ENCODE data around the gene SCAP. TPM values are rescaled to one million over a fixed set of nuclear protein-coding genes. Genes with fewer than 3 reads are reported as not detected.

The SCAP gene
- polyA plus RNA-seq, 1 of the 3 experiments (the other 2 are of a cell fraction), result 28.0 TPM

DNA sequence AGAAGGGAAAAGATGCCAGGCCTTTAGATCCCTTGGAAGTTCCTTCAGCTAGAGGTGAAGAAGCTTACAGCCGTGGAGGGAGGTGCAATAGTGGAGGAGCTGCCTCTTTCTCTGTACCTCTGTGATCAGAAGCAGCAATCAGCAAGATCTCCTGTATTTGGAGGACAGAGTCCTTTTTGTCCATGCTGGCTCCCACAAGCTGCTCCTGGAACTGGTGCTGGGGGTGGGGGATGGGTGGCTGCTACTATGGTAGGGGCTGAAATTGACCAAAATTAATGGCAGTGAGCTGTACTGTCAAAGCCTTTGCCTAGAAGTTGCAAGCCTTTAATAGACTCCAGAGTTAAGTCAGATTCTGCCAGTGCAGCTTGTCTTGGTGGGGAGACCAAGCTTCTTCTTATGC, 76.7 kb downstream of the SCAP start:
- H3K4me1 ChIP-seq (ENCODE audit: control insufficient read depth in 1 of 2, insufficient read depth in 2 of 2, low read depth in 1 of 2, low read length in 1 of 2), result peaks cover 8 to 18% of the 10 kb centered on the region in 2 experiments; a peak in 2 of 4 replicates
- no peaks in the 10 kb centered on the region for H3K9me2 ChIP-seq
- no peak overlapping the region for H2AFZ ChIP-seq (ENCODE audit: low read depth)
- H3K36me3 ChIP-seq (replicated peaks in 1 of 2; ENCODE audit: control insufficient read depth in 1 of 2, insufficient read depth in 2 of 2, low read length in 1 of 2), result peaks cover 0 to 3% of the 10 kb centered on the region in 2 experiments
- H3K27me3 ChIP-seq (ENCODE audit: insufficient read depth), result no peaks in the 10 kb centered on the region
- TF ChIP-seq MEF2A (IDR thresholded peaks at IDR 0.05; ENCODE audit: borderline replicate concordance, low read depth), result no peak
- no peak for TF ChIP-seq YY1 (IDR thresholded peaks at IDR 0.05; ENCODE audit: low read depth)
- TF ChIP-seq TEAD4 (IDR thresholded peaks at IDR 0.05; ENCODE audit: borderline replicate concordance, insufficient read depth), result no peak
- TF ChIP-seq, protein P1, sequence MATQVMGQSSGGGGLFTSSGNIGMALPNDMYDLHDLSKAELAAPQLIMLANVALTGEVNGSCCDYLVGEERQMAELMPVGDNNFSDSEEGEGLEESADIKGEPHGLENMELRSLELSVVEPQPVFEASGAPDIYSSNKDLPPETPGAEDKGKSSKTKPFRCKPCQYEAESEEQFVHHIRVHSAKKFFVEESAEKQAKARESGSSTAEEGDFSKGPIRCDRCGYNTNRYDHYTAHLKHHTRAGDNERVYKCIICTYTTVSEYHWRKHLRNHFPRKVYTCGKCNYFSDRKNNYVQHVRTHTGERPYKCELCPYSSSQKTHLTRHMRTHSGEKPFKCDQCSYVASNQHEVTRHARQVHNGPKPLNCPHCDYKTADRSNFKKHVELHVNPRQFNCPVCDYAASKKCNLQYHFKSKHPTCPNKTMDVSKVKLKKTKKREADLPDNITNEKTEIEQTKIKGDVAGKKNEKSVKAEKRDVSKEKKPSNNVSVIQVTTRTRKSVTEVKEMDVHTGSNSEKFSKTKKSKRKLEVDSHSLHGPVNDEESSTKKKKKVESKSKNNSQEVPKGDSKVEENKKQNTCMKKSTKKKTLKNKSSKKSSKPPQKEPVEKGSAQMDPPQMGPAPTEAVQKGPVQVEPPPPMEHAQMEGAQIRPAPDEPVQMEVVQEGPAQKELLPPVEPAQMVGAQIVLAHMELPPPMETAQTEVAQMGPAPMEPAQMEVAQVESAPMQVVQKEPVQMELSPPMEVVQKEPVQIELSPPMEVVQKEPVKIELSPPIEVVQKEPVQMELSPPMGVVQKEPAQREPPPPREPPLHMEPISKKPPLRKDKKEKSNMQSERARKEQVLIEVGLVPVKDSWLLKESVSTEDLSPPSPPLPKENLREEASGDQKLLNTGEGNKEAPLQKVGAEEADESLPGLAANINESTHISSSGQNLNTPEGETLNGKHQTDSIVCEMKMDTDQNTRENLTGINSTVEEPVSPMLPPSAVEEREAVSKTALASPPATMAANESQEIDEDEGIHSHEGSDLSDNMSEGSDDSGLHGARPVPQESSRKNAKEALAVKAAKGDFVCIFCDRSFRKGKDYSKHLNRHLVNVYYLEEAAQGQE (IDR thresholded peaks at IDR 0.05; ENCODE audit: low read depth, low read length), result no peak
- no peak for TF ChIP-seq NRF1 (IDR thresholded peaks at IDR 0.05; ENCODE audit: low read depth, low read length)
- no peak for TF ChIP-seq FOSL2 (IDR thresholded peaks at IDR 0.05; ENCODE audit: borderline replicate concordance, low read depth)
- no peak for TF ChIP-seq RXRA (IDR thresholded peaks at IDR 0.05; ENCODE audit: borderline replicate concordance, low read depth)
- TF ChIP-seq JUND (IDR thresholded peaks at IDR 0.05), result no peak
- H3K4me3 ChIP-seq (ENCODE audit: low read depth in 2 of 2, low read length in 1 of 2), result no peak overlapping the region
- DNase-seq, result no peak
- no peak overlapping the region for H3K27ac ChIP-seq (ENCODE audit: low read depth in 2 of 2, low read length in 1 of 2)
- CTCF ChIA-PET, result interaction anchor here (0.8 to 0.9 kb wide), 2 partner anchors 15 to 22 kb away, joined by 3 to 4 read pairs; no protein-coding TSS in a partner anchor
- H3K79me2 ChIP-seq (ENCODE audit: insufficient read depth), result peaks cover 88% of the 10 kb centered on the region
- POLR2A ChIA-PET, result interaction anchor here (1.0 to 1.3 kb wide), 2 partner anchors 16 to 18 kb away, joined by 3 read pairs; partner anchors contain the start of gene PTPN23
- H3F3A ChIP-seq (replicated peaks; ENCODE audit: insufficient read depth), result no peaks in the 10 kb centered on the region
- H3K9me3 ChIP-seq, result no peaks in the 10 kb centered on the region
- peaks cover 54% of the 10 kb centered on the region for H4K20me1 ChIP-seq (ENCODE audit: insufficient read depth)
- no peak overlapping the region for H3K4me2 ChIP-seq
- H3K9ac ChIP-seq, result no peak overlapping the region
- 92% methylated on average over 1 of the region's 1 CpG for WGBS (ENCODE audit: low lambda C conversion rate)

DNA sequence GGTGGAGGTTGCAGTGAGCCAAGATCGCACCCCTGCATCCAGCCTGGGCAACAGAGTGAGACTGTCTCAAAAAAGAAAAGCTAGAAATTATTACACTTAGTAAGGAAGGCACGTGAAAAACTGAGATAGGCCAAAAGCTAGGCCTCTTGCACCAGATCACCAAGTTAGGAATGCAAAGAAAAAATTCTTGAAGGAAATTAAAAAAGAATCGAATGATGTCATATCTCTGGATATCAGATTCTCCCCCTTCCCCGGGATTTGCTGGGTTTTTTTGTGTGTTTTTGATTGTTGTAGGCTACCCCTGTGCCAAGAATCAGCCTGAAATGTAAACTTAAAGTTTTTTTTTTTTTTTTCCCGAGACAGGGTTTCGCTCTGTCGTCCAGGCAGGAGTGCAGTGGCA, 77.5 kb downstream of the SCAP start:
- no peaks in the 10 kb centered on the region for H3K9me2 ChIP-seq
- no peaks in the 10 kb centered on the region for H3F3A ChIP-seq (replicated peaks; ENCODE audit: insufficient read depth)
- peaks cover 11 to 18% of the 10 kb centered on the region in 2 experiments; a peak in 2 of 4 replicates for H3K4me1 ChIP-seq (ENCODE audit: control insufficient read depth in 1 of 2, insufficient read depth in 2 of 2, low read depth in 1 of 2, low read length in 1 of 2)
- peaks cover 55% of the 10 kb centered on the region for H4K20me1 ChIP-seq (ENCODE audit: insufficient read depth)
- no peak for DNase-seq
- no peaks in the 10 kb centered on the region for H3K27me3 ChIP-seq (ENCODE audit: insufficient read depth)
- H3K9ac ChIP-seq, result no peak overlapping the region
- H3K4me3 ChIP-seq (ENCODE audit: low read depth in 2 of 2, low read length in 1 of 2), result no peak overlapping the region
- H3K4me2 ChIP-seq, result no peak overlapping the region
- H3K27ac ChIP-seq (ENCODE audit: low read depth in 2 of 2, low read length in 1 of 2), result no peak overlapping the region
- ChIA-PET POLR2A (interaction anchor here (1.0 kb wide), 1 partner anchor 18 kb away, joined by 3 read pairs; the partner anchor contains the start of gene PTPN23), CTCF (interaction anchor here (0.9 to 1.1 kb wide), 2 partner anchors 22 to 909 kb away, joined by 3 to 4 read pairs; no protein-coding TSS in a partner anchor)
- H3K79me2 ChIP-seq (ENCODE audit: insufficient read depth), result peaks cover 88% of the 10 kb centered on the region
- H3K36me3 ChIP-seq (replicated peaks in 1 of 2; ENCODE audit: control insufficient read depth in 1 of 2, insufficient read depth in 2 of 2, low read length in 1 of 2), result peaks cover 0 to 3% of the 10 kb centered on the region in 2 experiments
- no peak overlapping the region for H2AFZ ChIP-seq (ENCODE audit: low read depth)
- 81% methylated on average over 7 of the region's 7 CpGs for WGBS (ENCODE audit: low lambda C conversion rate)
- H3K9me3 ChIP-seq, result no peaks in the 10 kb centered on the region
- no peak for TF ChIP-seq MEF2A (IDR thresholded peaks at IDR 0.05; ENCODE audit: borderline replicate concordance, low read depth)
- no peak for TF ChIP-seq EZH2phosphoT487 (IDR thresholded peaks at IDR 0.05; ENCODE audit: borderline replicate concordance, low read depth)
- no peak for TF ChIP-seq TAF1 (IDR thresholded peaks at IDR 0.05; ENCODE audit: borderline replicate concordance, low read depth, low read length)
- TF ChIP-seq, protein P2, sequence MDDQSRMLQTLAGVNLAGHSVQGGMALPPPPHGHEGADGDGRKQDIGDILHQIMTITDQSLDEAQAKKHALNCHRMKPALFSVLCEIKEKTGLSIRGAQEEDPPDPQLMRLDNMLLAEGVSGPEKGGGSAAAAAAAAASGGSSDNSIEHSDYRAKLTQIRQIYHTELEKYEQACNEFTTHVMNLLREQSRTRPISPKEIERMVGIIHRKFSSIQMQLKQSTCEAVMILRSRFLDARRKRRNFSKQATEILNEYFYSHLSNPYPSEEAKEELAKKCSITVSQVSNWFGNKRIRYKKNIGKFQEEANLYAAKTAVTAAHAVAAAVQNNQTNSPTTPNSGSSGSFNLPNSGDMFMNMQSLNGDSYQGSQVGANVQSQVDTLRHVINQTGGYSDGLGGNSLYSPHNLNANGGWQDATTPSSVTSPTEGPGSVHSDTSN (IDR thresholded peaks at IDR 0.05), result no peak
- TF ChIP-seq FOSL2 (IDR thresholded peaks at IDR 0.05; ENCODE audit: borderline replicate concordance, low read depth), result no peak
- TF ChIP-seq, protein P3, sequence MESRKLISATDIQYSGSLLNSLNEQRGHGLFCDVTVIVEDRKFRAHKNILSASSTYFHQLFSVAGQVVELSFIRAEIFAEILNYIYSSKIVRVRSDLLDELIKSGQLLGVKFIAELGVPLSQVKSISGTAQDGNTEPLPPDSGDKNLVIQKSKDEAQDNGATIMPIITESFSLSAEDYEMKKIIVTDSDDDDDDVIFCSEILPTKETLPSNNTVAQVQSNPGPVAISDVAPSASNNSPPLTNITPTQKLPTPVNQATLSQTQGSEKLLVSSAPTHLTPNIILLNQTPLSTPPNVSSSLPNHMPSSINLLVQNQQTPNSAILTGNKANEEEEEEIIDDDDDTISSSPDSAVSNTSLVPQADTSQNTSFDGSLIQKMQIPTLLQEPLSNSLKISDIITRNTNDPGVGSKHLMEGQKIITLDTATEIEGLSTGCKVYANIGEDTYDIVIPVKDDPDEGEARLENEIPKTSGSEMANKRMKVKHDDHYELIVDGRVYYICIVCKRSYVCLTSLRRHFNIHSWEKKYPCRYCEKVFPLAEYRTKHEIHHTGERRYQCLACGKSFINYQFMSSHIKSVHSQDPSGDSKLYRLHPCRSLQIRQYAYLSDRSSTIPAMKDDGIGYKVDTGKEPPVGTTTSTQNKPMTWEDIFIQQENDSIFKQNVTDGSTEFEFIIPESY (IDR thresholded peaks at IDR 0.05; ENCODE audit: borderline replicate concordance, low read depth), result no peak
- TF ChIP-seq, protein P1 (IDR thresholded peaks at IDR 0.05; ENCODE audit: low read depth, low read length), result no peak
- no peak for TF ChIP-seq RXRA (IDR thresholded peaks at IDR 0.05; ENCODE audit: borderline replicate concordance, low read depth)
- TF ChIP-seq FOXJ3 (CRISPR knock-in tag; IDR thresholded peaks at IDR 0.05), result no peak
- TF ChIP-seq SMC3 (IDR thresholded peaks at IDR 0.05; ENCODE audit: low read depth, low read length), result no peak
- no peak for TF ChIP-seq GABPA (IDR thresholded peaks at IDR 0.05; ENCODE audit: low read depth)
- no peak for TF ChIP-seq MXI1 (IDR thresholded peaks at IDR 0.05; ENCODE audit: low read depth, low read length)

All from SK-N-SH (cell line).